SH-SY5Y (cell line): Measurements from ENCODE around the gene SCG5.

Experiments
- GATA2 ChIP-seq: IDR thresholded peaks from 2 replicates; pipeline ENCODE4 v1.6.1; 2011; ENCODE audit warnings: mild to moderate bottlenecking, low read depth, low read length
- GATA3 ChIP-seq: IDR thresholded peaks from 2 replicates; pipeline ENCODE4 v1.6.1; 2011; ENCODE audit warnings: low read depth, mild to moderate bottlenecking, low read length, moderate library complexity

DNA sequence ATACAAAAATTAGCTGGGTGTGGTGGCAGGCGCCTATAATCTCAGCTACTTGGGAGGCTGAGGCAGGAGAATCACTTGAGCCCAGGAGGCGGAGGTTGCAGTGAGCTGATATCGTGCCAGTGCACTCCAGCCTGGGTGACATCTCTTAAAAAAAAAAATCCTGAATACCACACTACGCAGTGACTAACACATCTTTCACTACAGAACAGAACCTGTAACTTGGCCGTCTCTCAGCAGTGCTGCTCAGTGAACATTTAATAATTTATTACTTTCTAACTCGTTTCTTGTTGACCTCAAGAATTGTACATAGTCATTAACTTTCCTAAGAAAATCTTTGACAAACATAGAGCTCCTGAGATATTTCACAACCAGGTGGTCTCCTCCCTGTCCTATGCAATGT, 80.1 kb downstream of the SCG5 start:
- no peak for TF ChIP-seq GATA2
- no peak for TF ChIP-seq GATA3
